Measurements from ENCODE around the gene IFT172. TPM values are rescaled to one million over a fixed set of nuclear protein-coding genes. Genes with fewer than 3 reads are reported as not detected.

IFT172 gene
- total and polyA plus RNA-seq, 2 of the 4 experiments (the other 2 are of a cell fraction) = 18.8 to 25.5 TPM

DNA sequence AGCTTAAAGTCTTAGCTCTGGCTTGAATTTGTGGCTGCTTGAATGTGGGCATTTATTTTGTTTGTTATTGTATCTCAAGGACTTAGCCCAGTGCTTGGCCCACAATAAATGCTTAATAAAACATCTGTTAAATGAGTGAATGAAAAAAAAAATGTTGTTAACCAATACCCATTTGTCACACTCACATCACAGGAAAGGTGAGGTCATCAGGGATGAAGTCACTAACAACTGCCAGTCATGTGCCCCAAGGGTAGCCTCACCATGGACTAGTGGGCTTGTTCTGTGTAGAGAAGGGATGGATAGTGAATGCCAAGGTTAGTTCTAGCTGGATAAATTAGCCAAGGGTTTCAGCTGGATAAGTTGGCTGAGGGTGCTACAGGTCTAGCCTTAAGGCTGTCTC, 58.1 kb downstream of the IFT172 start:
- Histone ChIP-seq H3K36me3 (ENCODE audit: control insufficient read depth, insufficient read depth, low read length) (peaks cover 27% of the 10 kb centered on the region), H3K14ac (replicated peaks; ENCODE audit: low read depth, low read length) (no peak overlapping the region), H3K9me3 (ENCODE audit: control insufficient read depth, insufficient read depth, low read length) (no peaks in the 10 kb centered on the region), H4K5ac (ENCODE audit: low read depth, low read length) (no peak overlapping the region), H4K20me1 (ENCODE audit: insufficient read depth, low read length) (peaks cover 52% of the 10 kb centered on the region), H3K4me3 (ENCODE audit: insufficient read depth, low read depth, low read length) (no peak overlapping the region), H3K23ac (ENCODE audit: low read depth, low read length) (0 out of 2 replicates have a peak overlapping the region, but pooled peaks have one; percentile 13), H4K91ac (ENCODE audit: insufficient read depth, low read depth, low read length) (no peak overlapping the region), H3K27me3 (ENCODE audit: control insufficient read depth, insufficient read depth, low read length) (no peaks in the 10 kb centered on the region), H3K27ac (ENCODE audit: insufficient read depth, low read length) (no peak overlapping the region), H2BK5ac (ENCODE audit: low read depth, low read length, poor library complexity, severe bottlenecking) (no peak overlapping the region), H3K18ac (ENCODE audit: low read depth, low read length) (no peak overlapping the region), H2AK9ac (replicated peaks; ENCODE audit: low read depth, low read length, poor library complexity) (no peak overlapping the region), H3K4me1 (ENCODE audit: control insufficient read depth, insufficient read depth, low read length) (peaks cover 8% of the 10 kb centered on the region), H3K9ac (ENCODE audit: low read depth, low read length) (no peak overlapping the region), H4K8ac (ENCODE audit: low read depth in 2 of 2, low read length in 2 of 2) (no peak overlapping the region), H3K9me1 (ENCODE audit: insufficient read depth, low read length) (0 out of 2 replicates have a peak, but pooled peaks cover 3% of the 10 kb centered on the region), H2BK120ac (ENCODE audit: low read depth, low read length) (no peak overlapping the region), H2AK5ac (ENCODE audit: low read depth, low read length) (0 out of 2 replicates have a peak overlapping the region, but pooled peaks have one; percentile 7), H2BK15ac (ENCODE audit: low read depth, low read length) (no peak overlapping the region), H3K56ac (ENCODE audit: extremely low read depth, insufficient read depth, low read length) (no peak overlapping the region), H2BK20ac (ENCODE audit: low read depth, low read length) (no peak overlapping the region), H2AFZ (replicated peaks; ENCODE audit: low read length, poor library complexity) (no peak overlapping the region), H3K4ac (ENCODE audit: low read depth, low read length) (no peak overlapping the region), H3K79me1 (ENCODE audit: low read depth in 1 of 2, low read length in 2 of 2) (peaks cover 21 to 63% of the 10 kb centered on the region in 2 experiments), H3K4me2 (ENCODE audit: low read depth, low read length) (no peak overlapping the region)
- intact Hi-C loops (cut with micrococcal nuclease) (no loop called here), dilution Hi-C loops (cut with HindIII; ENCODE audit: low sequenced_read_pairs, unreplicated experiment) (no loop called here), in situ Hi-C loops (cut with MboI; ENCODE audit: low sequenced_read_pairs) (no loop called here)
- ATAC-seq (ENCODE audit: low read depth) (no peak), DNase-seq (peak; percentile 62)
- no TSS peak for BruUV-seq (replicated peaks)
- ChIA-PET CTCF (interaction anchor here (1.4 kb wide), 1 partner anchor 22 kb away, joined by 6 read pairs; the partner anchor contains the start of gene PPM1G), POLR2A (ENCODE audit: unreplicated experiment) (interaction anchor here (1.4 kb wide), 1 partner anchor 17 kb away, joined by 3 read pairs; no protein-coding TSS in a partner anchor)
- TF ChIP-seq, protein P1, sequence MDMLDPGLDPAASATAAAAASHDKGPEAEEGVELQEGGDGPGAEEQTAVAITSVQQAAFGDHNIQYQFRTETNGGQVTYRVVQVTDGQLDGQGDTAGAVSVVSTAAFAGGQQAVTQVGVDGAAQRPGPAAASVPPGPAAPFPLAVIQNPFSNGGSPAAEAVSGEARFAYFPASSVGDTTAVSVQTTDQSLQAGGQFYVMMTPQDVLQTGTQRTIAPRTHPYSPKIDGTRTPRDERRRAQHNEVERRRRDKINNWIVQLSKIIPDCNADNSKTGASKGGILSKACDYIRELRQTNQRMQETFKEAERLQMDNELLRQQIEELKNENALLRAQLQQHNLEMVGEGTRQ (IDR thresholded peaks at IDR 0.05; ENCODE audit: low read depth, low read length) = peak; percentile 75
- no peak for TF ChIP-seq BHLHE40 (IDR thresholded peaks at IDR 0.05; ENCODE audit: low read depth, low read length)
- no peak for TF ChIP-seq FOS (IDR thresholded peaks at IDR 0.05; ENCODE audit: low read depth, low read length)
